ENCODE measurements around the gene PARL. TPM values are rescaled to one million over a fixed set of nuclear protein-coding genes. Genes with fewer than 3 reads are reported as not detected.

Gene PARL
- total and polyA plus RNA-seq, 10 of the 15 experiments (the other 5 are each of a cell fraction or from before 2014, with no cell fraction given), result 49.7 to 113 (median 77.2) TPM

DNA sequence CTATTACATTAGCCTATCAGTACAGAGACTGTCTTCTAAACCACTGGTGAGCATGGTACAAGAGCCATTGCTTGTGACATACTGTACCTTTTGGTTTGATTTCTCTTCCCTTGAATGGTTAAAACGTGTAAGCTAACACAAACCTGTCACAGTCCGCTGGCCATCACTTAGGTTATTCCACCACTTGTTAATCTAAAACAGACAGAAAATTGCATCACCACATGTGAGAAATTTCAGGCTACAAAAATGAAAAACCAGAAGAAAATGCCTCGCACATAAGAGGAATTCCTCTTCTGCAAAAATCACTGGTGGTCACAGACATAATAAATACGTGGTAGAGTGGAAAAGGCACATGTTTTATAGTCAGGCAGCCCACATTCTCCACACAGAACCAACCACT is 22.1 kb downstream of the PARL start:
- ChIA-PET SMC1A (ENCODE audit: uncharacterized antibody, unreplicated experiment) (no interaction called here), CTCF (no interaction called here), POLR2A (no interaction called here), RAD21 (ENCODE audit: unreplicated experiment) (no interaction called here)
- no peaks in the 10 kb centered on the region for H3K27me3 ChIP-seq (replicated peaks in 1 of 2; ENCODE audit: control insufficient read depth in 2 of 2, insufficient read depth in 2 of 2, low read length in 1 of 2)
- no TSS peak for BruUV-seq (replicated peaks)
- in situ Hi-C loops (cut with MboI) (no loop called here), intact Hi-C loops (cut with micrococcal nuclease; ENCODE audit: unreplicated experiment) (no loop called here)
- H3K9ac ChIP-seq (ENCODE audit: control insufficient read depth, insufficient read depth, low read length), result no peak overlapping the region
- H3K4me1 ChIP-seq (ENCODE audit: control insufficient read depth, insufficient read depth, low read length), result no peaks in the 10 kb centered on the region
- H3K9me3 ChIP-seq (replicated peaks; ENCODE audit: control insufficient read depth, insufficient read depth, low read length), result no peaks in the 10 kb centered on the region
- DNase-seq (ENCODE audit: low read depth, low spot score) (no peak), ATAC-seq (no peak), FAIRE-seq (no peak)
- no peaks in the 10 kb centered on the region for H4K20me1 ChIP-seq (ENCODE audit: control insufficient read depth, insufficient read depth)
- no peak overlapping the region for H2AFZ ChIP-seq (ENCODE audit: control insufficient read depth, low read depth, low read length)
- TF ChIP-seq CEBPB (IDR thresholded peaks at IDR 0.05; ENCODE audit: borderline replicate concordance in 1 of 2, low read depth in 2 of 2, low read length in 2 of 2) (no peak), CBX5 (IDR thresholded peaks at IDR 0.05; ENCODE audit: low read depth) (no peak), SUPT20H (IDR thresholded peaks at IDR 0.05; ENCODE audit: borderline replicate concordance, control insufficient read depth, low read depth, low read length) (no peak), BHLHE40 (IDR thresholded peaks at IDR 0.05; ENCODE audit: borderline replicate concordance in 1 of 2, low read depth in 2 of 2, low read length in 1 of 2) (no peak), RCOR1 (conservative IDR thresholded peaks at IDR 0.05; ENCODE audit: low read depth, low read length) (no peak), TCF3 (IDR thresholded peaks at IDR 0.05; ENCODE audit: borderline replicate concordance, insufficient read depth, low read depth, low read length) (no peak), ESRRA (IDR thresholded peaks at IDR 0.05; ENCODE audit: low read length) (no peak), RFX5 (IDR thresholded peaks at IDR 0.05; ENCODE audit: low read depth, low read length) (no peak)
- TF ChIP-seq, protein P1, sequence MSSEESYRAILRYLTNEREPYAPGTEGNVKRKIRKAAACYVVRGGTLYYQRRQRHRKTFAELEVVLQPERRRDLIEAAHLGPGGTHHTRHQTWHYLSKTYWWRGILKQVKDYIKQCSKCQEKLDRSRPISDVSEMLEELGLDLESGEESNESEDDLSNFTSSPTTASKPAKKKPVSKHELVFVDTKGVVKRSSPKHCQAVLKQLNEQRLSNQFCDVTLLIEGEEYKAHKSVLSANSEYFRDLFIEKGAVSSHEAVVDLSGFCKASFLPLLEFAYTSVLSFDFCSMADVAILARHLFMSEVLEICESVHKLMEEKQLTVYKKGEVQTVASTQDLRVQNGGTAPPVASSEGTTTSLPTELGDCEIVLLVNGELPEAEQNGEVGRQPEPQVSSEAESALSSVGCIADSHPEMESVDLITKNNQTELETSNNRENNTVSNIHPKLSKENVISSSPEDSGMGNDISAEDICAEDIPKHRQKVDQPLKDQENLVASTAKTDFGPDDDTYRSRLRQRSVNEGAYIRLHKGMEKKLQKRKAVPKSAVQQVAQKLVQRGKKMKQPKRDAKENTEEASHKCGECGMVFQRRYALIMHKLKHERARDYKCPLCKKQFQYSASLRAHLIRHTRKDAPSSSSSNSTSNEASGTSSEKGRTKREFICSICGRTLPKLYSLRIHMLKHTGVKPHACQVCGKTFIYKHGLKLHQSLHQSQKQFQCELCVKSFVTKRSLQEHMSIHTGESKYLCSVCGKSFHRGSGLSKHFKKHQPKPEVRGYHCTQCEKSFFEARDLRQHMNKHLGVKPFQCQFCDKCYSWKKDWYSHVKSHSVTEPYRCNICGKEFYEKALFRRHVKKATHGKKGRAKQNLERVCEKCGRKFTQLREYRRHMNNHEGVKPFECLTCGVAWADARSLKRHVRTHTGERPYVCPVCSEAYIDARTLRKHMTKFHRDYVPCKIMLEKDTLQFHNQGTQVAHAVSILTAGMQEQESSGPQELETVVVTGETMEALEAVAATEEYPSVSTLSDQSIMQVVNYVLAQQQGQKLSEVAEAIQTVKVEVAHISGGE (CRISPR knock-in tag; IDR thresholded peaks at IDR 0.05), result no peak
- TF ChIP-seq, protein P2, sequence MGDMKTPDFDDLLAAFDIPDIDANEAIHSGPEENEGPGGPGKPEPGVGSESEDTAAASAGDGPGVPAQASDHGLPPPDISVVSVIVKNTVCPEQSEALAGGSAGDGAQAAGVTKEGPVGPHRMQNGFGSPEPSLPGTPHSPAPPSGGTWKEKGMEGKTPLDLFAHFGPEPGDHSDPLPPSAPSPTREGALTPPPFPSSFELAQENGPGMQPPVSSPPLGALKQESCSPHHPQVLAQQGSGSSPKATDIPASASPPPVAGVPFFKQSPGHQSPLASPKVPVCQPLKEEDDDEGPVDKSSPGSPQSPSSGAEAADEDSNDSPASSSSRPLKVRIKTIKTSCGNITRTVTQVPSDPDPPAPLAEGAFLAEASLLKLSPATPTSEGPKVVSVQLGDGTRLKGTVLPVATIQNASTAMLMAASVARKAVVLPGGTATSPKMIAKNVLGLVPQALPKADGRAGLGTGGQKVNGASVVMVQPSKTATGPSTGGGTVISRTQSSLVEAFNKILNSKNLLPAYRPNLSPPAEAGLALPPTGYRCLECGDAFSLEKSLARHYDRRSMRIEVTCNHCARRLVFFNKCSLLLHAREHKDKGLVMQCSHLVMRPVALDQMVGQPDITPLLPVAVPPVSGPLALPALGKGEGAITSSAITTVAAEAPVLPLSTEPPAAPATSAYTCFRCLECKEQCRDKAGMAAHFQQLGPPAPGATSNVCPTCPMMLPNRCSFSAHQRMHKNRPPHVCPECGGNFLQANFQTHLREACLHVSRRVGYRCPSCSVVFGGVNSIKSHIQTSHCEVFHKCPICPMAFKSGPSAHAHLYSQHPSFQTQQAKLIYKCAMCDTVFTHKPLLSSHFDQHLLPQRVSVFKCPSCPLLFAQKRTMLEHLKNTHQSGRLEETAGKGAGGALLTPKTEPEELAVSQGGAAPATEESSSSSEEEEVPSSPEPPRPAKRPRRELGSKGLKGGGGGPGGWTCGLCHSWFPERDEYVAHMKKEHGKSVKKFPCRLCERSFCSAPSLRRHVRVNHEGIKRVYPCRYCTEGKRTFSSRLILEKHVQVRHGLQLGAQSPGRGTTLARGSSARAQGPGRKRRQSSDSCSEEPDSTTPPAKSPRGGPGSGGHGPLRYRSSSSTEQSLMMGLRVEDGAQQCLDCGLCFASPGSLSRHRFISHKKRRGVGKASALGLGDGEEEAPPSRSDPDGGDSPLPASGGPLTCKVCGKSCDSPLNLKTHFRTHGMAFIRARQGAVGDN (IDR thresholded peaks at IDR 0.05), result no peak
- TF ChIP-seq, protein P3, sequence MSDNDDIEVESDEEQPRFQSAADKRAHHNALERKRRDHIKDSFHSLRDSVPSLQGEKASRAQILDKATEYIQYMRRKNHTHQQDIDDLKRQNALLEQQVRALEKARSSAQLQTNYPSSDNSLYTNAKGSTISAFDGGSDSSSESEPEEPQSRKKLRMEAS (IDR thresholded peaks at IDR 0.05; ENCODE audit: low read depth, low read length), result no peak
- 76% methylated on average over 4 of the region's 4 CpGs for WGBS (ENCODE audit: insufficient coverage, insufficient replicate concordance, low lambda C conversion rate, missing lambda C conversion rate)
- H3K36me3 ChIP-seq (ENCODE audit: control insufficient read depth in 2 of 2, insufficient read depth in 2 of 2, low read length in 1 of 2), result peaks cover 4 to 30% of the 10 kb centered on the region in 2 experiments
- no peak overlapping the region for H3K4me3 ChIP-seq
- no peak overlapping the region for H3K27ac ChIP-seq (ENCODE audit: control insufficient read depth, insufficient read depth)
- H3K79me2 ChIP-seq (ENCODE audit: control insufficient read depth, insufficient read depth, low read length), result no peaks in the 10 kb centered on the region
- H3K4me2 ChIP-seq (ENCODE audit: control insufficient read depth, insufficient read depth), result no peak overlapping the region
